ENCODE data around the gene UBA1. TPM values are rescaled to one million over a fixed set of nuclear protein-coding genes. Genes with fewer than 3 reads are reported as not detected.

The UBA1 gene
- total RNA-seq, 1 experiment from 2014 or later = 275 TPM

DNA sequence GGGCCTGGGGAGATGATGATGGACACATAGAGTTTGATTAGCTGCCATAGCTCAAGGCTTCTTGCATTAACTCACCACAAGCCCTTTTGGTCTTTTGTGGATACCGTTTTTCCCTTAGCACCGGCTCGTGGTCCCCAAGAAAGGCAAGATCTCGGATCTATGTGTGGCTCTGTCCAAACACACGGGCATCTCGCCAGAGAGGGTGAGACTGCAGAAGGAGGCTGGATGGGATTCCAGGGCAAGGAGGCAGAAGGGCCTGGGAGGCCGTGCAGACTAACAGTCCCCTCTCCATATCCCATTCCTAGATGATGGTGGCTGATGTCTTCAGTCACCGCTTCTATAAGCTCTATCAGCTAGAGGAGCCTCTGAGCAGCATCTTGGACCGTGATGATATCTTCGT lies 48.7 kb downstream of the UBA1 start:
- Histone ChIP-seq H3K79me2 (ENCODE audit: insufficient read depth, low read length) (0 out of 2 replicates have a peak, but pooled peaks cover under 1% of the 10 kb centered on the region), H3K27ac (ENCODE audit: low read depth, low read length) (no peak overlapping the region), H3K4me2 (ENCODE audit: low read length) (no peak overlapping the region), H3K9ac (ENCODE audit: low read length) (no peak overlapping the region), H3K4me3 (replicated peaks in 1 of 2; ENCODE audit: low read depth in 1 of 2, low read length in 2 of 2) (no peak overlapping the region), H3K4me1 (ENCODE audit: control insufficient read depth in 1 of 2, insufficient read depth in 2 of 2, low read length in 2 of 2) (no peaks in the 10 kb centered on the region), H2AFZ (ENCODE audit: low read depth, low read length, poor library complexity, severe bottlenecking) (no peak overlapping the region), H3K9me3 (ENCODE audit: control insufficient read depth in 1 of 2, insufficient read depth in 1 of 2, low read depth in 1 of 2, low read length in 2 of 2) (no peaks in the 10 kb centered on the region), H3K27me3 (ENCODE audit: insufficient read depth, low read length) (no peaks in the 10 kb centered on the region), H3K9me2 (ENCODE audit: insufficient read depth) (no peaks in the 10 kb centered on the region), H4K20me1 (ENCODE audit: insufficient read depth) (no peaks in the 10 kb centered on the region), H3K36me3 (ENCODE audit: control insufficient read depth in 1 of 2, insufficient read depth in 2 of 2, low read length in 2 of 2) (no peaks in the 10 kb centered on the region; a peak in 1 of 4 replicates)
- ChIA-PET RAD21 (ENCODE audit: low non-redundant PET in 1 of 2, low total read pairs in 2 of 2, uncharacterized antibody in 2 of 2, unreplicated experiment in 2 of 2) (no interaction called here), POLR2A (no interaction called here), CTCF (no interaction called here)
- intact Hi-C loops (cut with micrococcal nuclease) = no loop called here
- BruUV-seq (replicated peaks) = no TSS peak
- ATAC-seq = no peak
- no peak for TF ChIP-seq ELF1 (IDR thresholded peaks at IDR 0.05; ENCODE audit: borderline replicate concordance, low read depth)
- no peak for DNase-seq (ENCODE audit: low read depth, low spot score)

GRCh38 chrX:47243351-47243750 lies 49.7 kb downstream of the UBA1 start:
- H3K4me2 ChIP-seq (ENCODE audit: low read length) = no peak overlapping the region
- no peak for DNase-seq (ENCODE audit: low read depth, low spot score)
- no peaks in the 10 kb centered on the region for H3K79me2 ChIP-seq (ENCODE audit: insufficient read depth, low read length)
- H3K9me2 ChIP-seq (ENCODE audit: insufficient read depth) = no peaks in the 10 kb centered on the region
- H3K36me3 ChIP-seq (ENCODE audit: control insufficient read depth in 1 of 2, insufficient read depth in 2 of 2, low read length in 2 of 2) = no peaks in the 10 kb centered on the region; a peak in 1 of 4 replicates
- no peak overlapping the region for H3K9ac ChIP-seq (ENCODE audit: low read length)
- RAD21 ChIA-PET (ENCODE audit: low non-redundant PET in 1 of 2, low total read pairs in 2 of 2, uncharacterized antibody in 2 of 2, unreplicated experiment in 2 of 2) = no interaction called here
- H4K20me1 ChIP-seq (ENCODE audit: insufficient read depth) = no peaks in the 10 kb centered on the region
- no peaks in the 10 kb centered on the region for H3K4me1 ChIP-seq (ENCODE audit: control insufficient read depth in 1 of 2, insufficient read depth in 2 of 2, low read length in 2 of 2)
- H3K9me3 ChIP-seq (ENCODE audit: control insufficient read depth in 1 of 2, insufficient read depth in 1 of 2, low read depth in 1 of 2, low read length in 2 of 2) = no peaks in the 10 kb centered on the region
- CTCF ChIA-PET = no interaction called here
- no peaks in the 10 kb centered on the region for H3K27me3 ChIP-seq (ENCODE audit: insufficient read depth, low read length)
- TF ChIP-seq EZH2 (IDR thresholded peaks at IDR 0.05) = no peak
- TF ChIP-seq SRF (IDR thresholded peaks at IDR 0.05; ENCODE audit: low read depth) = no peak
- no peak for TF ChIP-seq YY1 (IDR thresholded peaks at IDR 0.05; ENCODE audit: extremely low read depth, insufficient replicate concordance, low read depth, low read length)
- TF ChIP-seq ATF3 (IDR thresholded peaks at IDR 0.05) = no peak
- no peak for TF ChIP-seq ELF1 (IDR thresholded peaks at IDR 0.05; ENCODE audit: borderline replicate concordance, low read depth)
- no peak for TF ChIP-seq EZH2phosphoT487 (IDR thresholded peaks at IDR 0.05; ENCODE audit: borderline replicate concordance)
- no peak for TF ChIP-seq CEBPB (IDR thresholded peaks at IDR 0.05; ENCODE audit: low read depth)
- no peak overlapping the region for H2AFZ ChIP-seq (ENCODE audit: low read depth, low read length, poor library complexity, severe bottlenecking)
- BruUV-seq (replicated peaks) = no TSS peak
- H3K27ac ChIP-seq (ENCODE audit: low read depth, low read length) = no peak overlapping the region
- no peak overlapping the region for H3K4me3 ChIP-seq (replicated peaks in 1 of 2; ENCODE audit: low read depth in 1 of 2, low read length in 2 of 2)
- intact Hi-C loops (cut with micrococcal nuclease) = no loop called here
- ATAC-seq = no peak
- POLR2A ChIA-PET = no interaction called here
